HFF-Myc (cell line): ENCODE results near the gene ATP9A.

Source experiments
- DNase-seq: peaks from one replicate; pipeline ENCODE4 v3.0.0-alpha.2; 2011; ENCODE audit warnings: low read depth; ENCODE audit errors: extremely low read depth
- H3K4me3 ChIP-seq: replicated peaks from 2 replicates; pipeline ENCODE4 v1.5.1; 2011; ENCODE audit warnings: low read depth, mild to moderate bottlenecking, control low read depth, low read length
- TF ChIP-seq, protein P1 (sequence below): IDR thresholded peaks from 2 replicates; pipeline ENCODE4 v1.5.1; 2012; ENCODE audit warnings: mild to moderate bottlenecking, low read depth, low read length, control low read depth; ENCODE audit errors: missing control alignments

Gene ATP9A

DNA sequence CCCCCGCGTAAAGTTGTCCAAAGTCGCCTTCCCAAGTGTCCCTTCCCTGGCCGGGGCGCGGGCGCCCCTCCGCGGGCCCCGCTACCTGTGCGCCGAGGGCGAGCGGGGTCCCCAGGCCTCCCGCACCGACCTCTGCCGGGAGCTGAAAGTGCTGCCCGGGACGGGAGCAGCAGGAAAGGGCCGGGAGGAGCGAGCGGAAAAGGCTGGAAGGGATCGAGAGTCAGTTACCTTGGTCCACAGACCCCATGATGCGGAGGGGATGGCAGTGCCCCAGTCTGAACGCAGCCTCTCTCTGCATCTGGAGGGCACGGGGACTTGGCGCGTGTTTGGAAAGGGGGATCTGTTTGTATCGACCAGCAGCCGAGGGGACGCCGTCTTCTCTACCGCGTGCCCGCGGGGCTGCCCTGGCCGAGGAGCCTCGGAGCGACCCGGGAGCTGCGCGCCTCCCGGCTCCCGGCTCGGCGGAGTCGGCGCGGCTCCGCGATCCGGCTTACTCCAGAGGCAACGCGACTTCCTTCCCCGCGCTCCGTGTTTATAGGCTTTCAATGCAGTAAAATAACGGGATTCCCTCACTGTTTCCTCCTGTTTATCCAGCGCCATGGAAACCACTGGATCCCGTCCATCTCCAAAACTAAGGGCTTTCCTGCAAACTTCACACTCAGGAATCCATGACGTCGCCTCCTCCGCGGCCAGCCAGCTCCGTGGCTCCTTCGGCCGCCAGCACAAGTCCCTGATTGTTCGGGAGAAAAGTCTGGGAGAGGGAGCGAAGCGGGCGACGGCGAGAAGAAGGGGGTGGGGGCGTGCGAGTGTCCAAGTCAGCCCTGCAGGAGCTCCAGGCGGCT is 205.6 kb downstream of the ATP9A start:
- TF ChIP-seq, protein P1, sequence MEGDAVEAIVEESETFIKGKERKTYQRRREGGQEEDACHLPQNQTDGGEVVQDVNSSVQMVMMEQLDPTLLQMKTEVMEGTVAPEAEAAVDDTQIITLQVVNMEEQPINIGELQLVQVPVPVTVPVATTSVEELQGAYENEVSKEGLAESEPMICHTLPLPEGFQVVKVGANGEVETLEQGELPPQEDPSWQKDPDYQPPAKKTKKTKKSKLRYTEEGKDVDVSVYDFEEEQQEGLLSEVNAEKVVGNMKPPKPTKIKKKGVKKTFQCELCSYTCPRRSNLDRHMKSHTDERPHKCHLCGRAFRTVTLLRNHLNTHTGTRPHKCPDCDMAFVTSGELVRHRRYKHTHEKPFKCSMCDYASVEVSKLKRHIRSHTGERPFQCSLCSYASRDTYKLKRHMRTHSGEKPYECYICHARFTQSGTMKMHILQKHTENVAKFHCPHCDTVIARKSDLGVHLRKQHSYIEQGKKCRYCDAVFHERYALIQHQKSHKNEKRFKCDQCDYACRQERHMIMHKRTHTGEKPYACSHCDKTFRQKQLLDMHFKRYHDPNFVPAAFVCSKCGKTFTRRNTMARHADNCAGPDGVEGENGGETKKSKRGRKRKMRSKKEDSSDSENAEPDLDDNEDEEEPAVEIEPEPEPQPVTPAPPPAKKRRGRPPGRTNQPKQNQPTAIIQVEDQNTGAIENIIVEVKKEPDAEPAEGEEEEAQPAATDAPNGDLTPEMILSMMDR = peak; percentile 19
- peak; percentile 87 for DNase-seq
- peak overlapping the region; percentile 62 for H3K4me3 ChIP-seq

DNA sequence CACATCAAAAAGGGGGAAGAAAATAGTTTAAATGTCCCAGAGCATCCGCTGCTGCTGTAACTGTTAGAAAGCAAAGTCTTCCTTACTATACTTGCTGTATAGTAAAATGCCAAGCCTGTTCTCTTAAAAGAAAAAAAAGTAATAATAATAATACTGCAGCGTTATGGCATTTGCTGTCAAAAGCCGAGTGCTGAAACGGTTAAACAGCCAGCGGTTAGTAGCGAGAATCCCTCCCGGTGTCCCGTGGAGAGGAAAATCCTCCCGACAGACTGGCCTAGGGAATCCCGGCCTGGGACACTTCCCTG is 206.2 kb downstream of the ATP9A start:
- peak overlapping the region; percentile 62 for H3K4me3 ChIP-seq
- TF ChIP-seq, protein P1 = no peak
- no peak for DNase-seq

DNA sequence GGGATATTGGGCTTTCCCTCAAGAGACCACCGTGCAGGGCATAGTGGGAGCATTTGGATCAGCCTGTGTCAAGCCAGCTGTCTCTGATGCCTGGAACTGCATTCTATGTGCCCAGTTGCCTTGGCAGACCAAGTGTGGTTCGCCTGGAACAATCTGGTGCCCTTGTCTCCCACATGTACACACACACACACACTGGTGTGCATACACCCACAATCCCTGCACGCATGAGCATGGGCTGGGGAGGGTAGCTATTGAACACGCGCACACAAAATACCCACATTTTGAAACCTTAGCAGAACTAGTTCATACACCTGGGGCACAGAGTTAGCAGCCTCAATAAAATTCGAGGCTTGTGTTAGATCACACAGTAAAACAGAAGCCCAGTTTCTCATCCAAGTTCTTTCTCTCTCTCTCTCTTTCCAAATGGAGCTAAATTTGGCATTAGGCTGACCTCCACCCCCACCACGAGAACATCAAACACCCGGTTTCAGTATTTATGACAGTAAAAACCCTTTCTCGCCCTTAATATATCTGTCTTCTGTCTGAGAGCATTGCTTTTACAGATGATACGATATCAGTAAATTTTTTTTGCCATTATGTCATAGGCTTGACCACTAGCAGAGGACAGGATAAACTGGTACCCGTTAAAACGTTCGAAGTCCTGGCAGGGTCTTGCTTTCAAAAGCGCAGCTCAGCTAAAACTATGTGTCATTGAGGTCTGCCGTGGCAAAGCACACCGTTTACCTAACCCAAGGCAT is 207.5 kb downstream of the ATP9A start:
- TF ChIP-seq, protein P1 = no peak
- no peak for DNase-seq
- H3K4me3 ChIP-seq = peak overlapping the region; percentile 62

DNA sequence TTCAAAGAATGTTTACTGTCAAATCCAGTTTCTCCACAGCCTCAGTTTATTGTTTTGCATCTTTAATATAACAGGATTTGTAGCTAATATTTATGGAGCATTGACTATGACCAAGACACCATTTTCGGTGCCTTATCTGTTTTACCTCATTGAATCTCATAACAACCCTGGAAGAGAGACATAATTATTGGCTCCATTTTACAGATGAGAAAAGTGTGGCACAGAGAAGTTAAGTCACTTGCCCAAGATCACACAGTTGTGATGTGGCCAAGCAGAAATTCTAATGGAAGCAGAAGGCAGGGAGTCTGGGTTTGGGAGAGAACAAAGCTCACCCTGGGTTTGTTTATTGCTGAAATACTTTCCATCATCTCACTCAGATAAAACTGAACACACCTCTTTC is 208.1 kb downstream of the ATP9A start:
- no peak overlapping the region for H3K4me3 ChIP-seq
- TF ChIP-seq, protein P1 = no peak
- DNase-seq = no peak

DNA sequence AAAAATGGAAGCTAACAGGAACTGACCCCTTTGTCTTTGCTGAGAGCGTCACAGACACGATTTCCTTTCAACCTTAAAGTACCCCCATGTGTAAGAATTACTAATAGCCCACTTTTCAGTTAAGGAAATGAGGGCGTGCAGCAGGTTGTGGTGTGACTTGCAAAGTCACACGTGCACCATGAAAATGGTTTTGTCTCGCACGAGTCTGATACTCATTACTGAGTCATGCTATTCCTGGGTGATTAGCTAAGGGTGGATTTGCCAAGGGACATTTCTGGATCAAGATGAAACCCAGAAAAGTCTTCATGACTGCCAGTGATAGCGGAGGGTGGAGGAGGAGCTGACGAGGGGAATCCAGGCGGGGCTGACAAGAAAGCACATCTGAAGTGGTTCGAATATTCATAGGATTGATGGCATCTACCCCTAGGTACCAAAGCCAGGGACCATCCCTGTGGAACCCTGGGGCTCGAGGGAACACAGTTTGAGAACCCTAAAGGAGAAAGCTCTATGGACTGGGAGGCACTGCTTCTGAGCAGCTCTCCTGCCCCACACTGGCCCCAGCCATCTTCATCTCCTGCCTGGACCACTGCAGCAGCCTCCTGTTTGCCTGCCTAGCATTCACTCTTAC is 213.5 kb downstream of the ATP9A start:
- no peak overlapping the region for H3K4me3 ChIP-seq
- no peak for DNase-seq

DNA sequence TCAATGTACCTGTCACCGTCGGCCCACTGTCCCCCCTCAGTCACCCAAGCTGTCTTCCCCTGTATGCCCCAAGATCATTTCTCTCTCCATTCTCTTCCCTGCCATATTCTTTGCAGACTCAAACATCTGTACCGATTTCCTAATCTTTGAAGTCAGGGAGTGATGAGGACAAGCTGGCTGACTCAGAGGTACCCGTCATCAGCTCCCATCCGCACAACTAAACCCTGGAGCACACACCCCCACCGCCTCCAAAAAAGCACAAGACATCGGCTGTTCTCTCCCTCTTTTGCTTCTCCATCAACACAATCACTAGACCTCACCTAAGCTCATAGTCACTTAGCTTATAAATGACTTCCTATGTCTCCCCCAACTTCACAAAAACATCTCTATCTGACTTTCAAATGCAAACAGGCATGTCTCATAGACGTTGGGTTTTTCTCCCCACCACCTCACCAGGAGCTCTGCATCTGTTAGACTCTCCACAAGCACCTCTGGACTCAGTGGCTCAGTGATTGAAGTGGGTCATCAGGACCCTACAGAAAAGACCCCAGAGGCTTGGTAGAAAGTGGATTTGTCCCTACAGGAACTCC is 214.2 kb downstream of the ATP9A start:
- H3K4me3 ChIP-seq = no peak overlapping the region
- DNase-seq = no peak
- TF ChIP-seq, protein P1 = no peak

More for the DNA sequence above, 213.5 kb downstream of the ATP9A start:
- TF ChIP-seq, protein P1 = no peak
